ENCODE data around the gene ELP1.
"Not testable (repeated sequence)": the region's sequence is repeated elsewhere in the genome, so short reads cannot be mapped to it uniquely, and the experiment has no call there.

ELP1 gene

GRCh38 chr9:108972626-108973209, 38.8 kb upstream of the ELP1 start:
- Histone ChIP-seq H4K20me1 (ENCODE audit: insufficient read depth, low read length) (no peaks in the 10 kb centered on the region), H3K36me3 (replicated peaks; ENCODE audit: low read depth, low read length) (peaks cover 26% of the 10 kb centered on the region), H3K4me2 (ENCODE audit: low read length) (no peak overlapping the region), H2AFZ (ENCODE audit: low read depth, low read length) (no peak overlapping the region), H3K9ac (ENCODE audit: low read length) (no peak overlapping the region), H3K27me3 (ENCODE audit: low read depth, low read length) (no peaks in the 10 kb centered on the region), H3K4me1 (ENCODE audit: low read length) (no peaks in the 10 kb centered on the region), H3K27ac (ENCODE audit: low read length) (no peak overlapping the region), H3K79me2 (ENCODE audit: low read length) (no peaks in the 10 kb centered on the region), H3K4me3 (ENCODE audit: low read length) (no peak overlapping the region), H3K9me3 (ENCODE audit: insufficient read depth, low read length) (peaks cover 8% of the 10 kb centered on the region; the same call in 1 of the 2 replicates)
- TF ChIP-seq CTCF (IDR thresholded peaks at IDR 0.05; ENCODE audit: low read depth, low read length) (no peak), EZH2phosphoT487 (IDR thresholded peaks at IDR 0.05; ENCODE audit: low read depth) (no peak)

DNA sequence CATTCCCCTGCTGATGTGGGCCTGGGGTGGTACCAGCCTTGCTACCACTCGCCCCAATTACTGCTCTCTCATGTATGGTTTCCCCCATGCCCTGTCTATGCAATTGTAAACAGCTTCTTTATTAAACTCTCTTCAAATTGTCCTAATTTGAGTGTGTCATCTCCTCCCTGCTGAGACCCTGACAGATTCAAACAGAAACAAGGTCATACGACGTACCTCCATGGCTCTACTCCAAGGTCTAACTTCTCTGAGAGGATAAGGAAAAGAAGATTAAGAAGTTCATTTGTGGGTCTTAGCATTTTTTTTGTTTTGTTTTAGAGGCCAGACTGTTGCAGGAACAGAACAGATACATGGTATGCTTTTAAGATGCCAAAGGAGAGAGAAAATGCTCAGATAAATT, 38.3 kb upstream of the ELP1 start:
- H3K36me3 ChIP-seq (replicated peaks; ENCODE audit: low read depth, low read length): peaks cover 26% of the 10 kb centered on the region

GRCh38 chr9:108971392-108971791, 37.5 kb upstream of the ELP1 start:
- peaks cover 26% of the 10 kb centered on the region for H3K36me3 ChIP-seq (replicated peaks; ENCODE audit: low read depth, low read length)
- not testable (repeated sequence) for H3K9ac ChIP-seq (ENCODE audit: low read length); H3K27ac ChIP-seq (ENCODE audit: low read length); H4K20me1 ChIP-seq (ENCODE audit: insufficient read depth, low read length); H3K27me3 ChIP-seq (ENCODE audit: low read depth, low read length); H3K79me2 ChIP-seq (ENCODE audit: low read length); H2AFZ ChIP-seq (ENCODE audit: low read depth, low read length); H3K9me3 ChIP-seq (ENCODE audit: insufficient read depth, low read length); H3K4me1 ChIP-seq (ENCODE audit: low read length); H3K4me3 ChIP-seq (ENCODE audit: low read length); H3K4me2 ChIP-seq (ENCODE audit: low read length)

More for the DNA sequence above, 38.3 kb upstream of the ELP1 start:
- H3K4me1 ChIP-seq (ENCODE audit: low read length): no peaks in the 10 kb centered on the region
- H3K79me2 ChIP-seq (ENCODE audit: low read length): no peaks in the 10 kb centered on the region
- no peak overlapping the region for H3K27ac ChIP-seq (ENCODE audit: low read length)
- TF ChIP-seq CTCF (IDR thresholded peaks at IDR 0.05; ENCODE audit: low read depth, low read length) (no peak), EZH2phosphoT487 (IDR thresholded peaks at IDR 0.05; ENCODE audit: low read depth) (no peak)
- no peak overlapping the region for H3K9ac ChIP-seq (ENCODE audit: low read length)
- H4K20me1 ChIP-seq (ENCODE audit: insufficient read depth, low read length): no peaks in the 10 kb centered on the region
- H3K4me3 ChIP-seq (ENCODE audit: low read length): no peak overlapping the region
- no peaks in the 10 kb centered on the region for H3K27me3 ChIP-seq (ENCODE audit: low read depth, low read length)
- H3K4me2 ChIP-seq (ENCODE audit: low read length): no peak overlapping the region
- no peak overlapping the region for H2AFZ ChIP-seq (ENCODE audit: low read depth, low read length)
- H3K9me3 ChIP-seq (ENCODE audit: insufficient read depth, low read length): peaks cover 8% of the 10 kb centered on the region; the same call in 1 of the 2 replicates

- H3K9ac ChIP-seq (ENCODE audit: low read length): no peak overlapping the region
- H3K79me2 ChIP-seq (ENCODE audit: low read length): no peaks in the 10 kb centered on the region
- no peaks in the 10 kb centered on the region for H3K4me1 ChIP-seq (ENCODE audit: low read length)
- peaks cover 26% of the 10 kb centered on the region for H3K36me3 ChIP-seq (replicated peaks; ENCODE audit: low read depth, low read length)
- no peak overlapping the region for H2AFZ ChIP-seq (ENCODE audit: low read depth, low read length)
- H3K9me3 ChIP-seq (ENCODE audit: insufficient read depth, low read length): peaks cover 8% of the 10 kb centered on the region; the same call in 1 of the 2 replicates
- H3K4me2 ChIP-seq (ENCODE audit: low read length): no peak overlapping the region
- no peaks in the 10 kb centered on the region for H4K20me1 ChIP-seq (ENCODE audit: insufficient read depth, low read length)
- H3K27ac ChIP-seq (ENCODE audit: low read length): no peak overlapping the region
- H3K4me3 ChIP-seq (ENCODE audit: low read length): no peak overlapping the region
- H3K27me3 ChIP-seq (ENCODE audit: low read depth, low read length): no peaks in the 10 kb centered on the region
- TF ChIP-seq EZH2phosphoT487 (IDR thresholded peaks at IDR 0.05; ENCODE audit: low read depth): no peak
- TF ChIP-seq CTCF (IDR thresholded peaks at IDR 0.05; ENCODE audit: low read depth, low read length): no peak
These were observed 34.0 kb upstream of the ELP1 start for GRCh38 chr9:108967916-108968315.

Measured in OCI-LY3 (cell line).